HG02642 (cell line): ENCODE data around the gene GGT6.
"Not testable (repeated sequence)": the region's sequence is repeated elsewhere in the genome, so short reads cannot be mapped to it uniquely, and the experiment has no call there.

Experiments
- ATAC-seq: cut with Tn5 transposase; IDR thresholded peaks from one replicate; pipeline ENCODE4 v1.9.1; 2021; ENCODE audit warnings: mild to moderate bottlenecking; ENCODE audit not compliant: unreplicated experiment, poor library complexity

Gene GGT6

DNA sequence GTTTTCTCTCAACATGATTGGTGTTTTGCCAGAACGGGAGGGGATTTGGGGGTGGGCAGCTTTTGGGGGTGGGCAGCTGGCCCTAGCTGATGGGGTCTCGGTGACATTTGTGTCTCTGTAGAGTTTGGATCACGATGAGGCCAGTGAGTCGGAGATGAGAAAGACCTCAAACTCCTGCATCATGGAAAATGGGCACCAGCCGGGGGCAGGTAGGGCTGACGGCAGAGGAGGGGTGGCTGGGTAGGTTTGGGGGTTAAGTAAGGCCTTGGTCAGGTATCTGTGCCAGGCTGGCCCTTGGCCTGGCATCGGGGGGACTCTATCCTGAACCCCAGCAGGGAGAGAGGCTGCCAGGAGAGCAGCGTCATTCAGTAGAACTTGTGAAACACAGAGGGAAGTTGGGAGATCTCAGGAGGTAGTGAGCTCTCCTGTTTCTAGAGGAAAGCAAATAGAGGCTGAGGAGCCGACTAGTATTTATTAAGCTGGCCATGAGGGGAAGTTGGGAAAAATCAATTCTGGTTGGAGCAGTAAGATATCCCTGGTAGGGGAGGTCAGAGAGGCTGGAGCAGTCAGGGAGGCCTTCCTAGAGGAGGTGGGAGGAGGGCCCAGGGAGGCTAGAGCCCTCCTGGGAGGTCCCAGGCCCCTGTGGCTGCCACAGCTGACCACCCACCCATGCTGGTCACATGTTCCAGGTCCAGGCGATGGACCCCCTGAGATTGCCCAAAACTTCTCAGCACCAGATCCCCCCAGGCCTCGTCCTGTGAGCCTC lies 32.0 kb upstream of the GGT6 start:
- no peak for ATAC-seq

- ATAC-seq = no peak
These were observed 31.2 kb upstream of the GGT6 start for GRCh38 chr17:4591529-4591928.

- ATAC-seq = no peak
These were observed 30.6 kb upstream of the GGT6 start for GRCh38 chr17:4590981-4591453.

GRCh38 chr17:4590042-4590441 lies 29.7 kb upstream of the GGT6 start:
- ATAC-seq = not testable (repeated sequence)

- no peak for ATAC-seq
These were observed 28.7 kb upstream of the GGT6 start for GRCh38 chr17:4588898-4589625.

DNA sequence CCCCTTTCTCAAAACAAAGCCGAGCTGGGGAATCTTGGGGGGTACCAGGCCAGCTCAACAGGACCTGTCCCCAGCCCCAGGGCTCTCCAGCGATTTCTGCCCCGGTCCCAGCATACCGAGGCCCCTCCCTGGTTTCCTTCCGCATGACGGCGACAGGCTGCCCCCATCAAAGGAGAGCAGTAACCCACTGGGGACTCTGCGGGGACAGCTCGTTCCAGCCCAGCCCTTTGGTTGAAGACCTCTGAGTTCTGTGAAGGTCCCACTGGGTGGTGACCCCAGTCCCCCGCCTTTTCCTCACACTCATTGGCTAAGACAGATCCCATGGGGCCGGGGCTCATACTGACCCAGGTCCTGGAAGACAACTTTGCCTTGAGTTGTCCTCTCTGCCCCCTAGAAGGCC lies 28.0 kb upstream of the GGT6 start:
- no peak for ATAC-seq

DNA sequence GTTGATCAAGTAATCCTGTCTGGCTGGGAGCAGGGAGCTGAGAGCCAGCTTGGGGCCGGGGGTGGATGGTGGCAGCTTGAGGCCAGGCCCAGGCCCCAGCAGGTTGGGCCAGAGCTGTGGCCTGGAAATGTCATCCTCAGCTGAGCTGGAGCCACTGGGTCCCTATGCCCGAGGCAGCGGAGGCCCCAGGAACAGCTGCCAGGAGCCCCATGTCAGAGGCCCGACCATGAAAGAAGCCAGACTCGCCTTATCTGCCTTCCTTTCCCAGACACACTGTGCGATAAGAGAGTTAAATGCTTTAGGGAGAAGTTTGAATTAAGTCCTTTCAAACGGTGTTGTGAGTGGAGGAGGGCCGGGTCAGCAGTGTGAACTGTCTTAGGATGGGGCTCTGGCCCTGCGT lies 27.4 kb upstream of the GGT6 start:
- ATAC-seq = no peak

DNA sequence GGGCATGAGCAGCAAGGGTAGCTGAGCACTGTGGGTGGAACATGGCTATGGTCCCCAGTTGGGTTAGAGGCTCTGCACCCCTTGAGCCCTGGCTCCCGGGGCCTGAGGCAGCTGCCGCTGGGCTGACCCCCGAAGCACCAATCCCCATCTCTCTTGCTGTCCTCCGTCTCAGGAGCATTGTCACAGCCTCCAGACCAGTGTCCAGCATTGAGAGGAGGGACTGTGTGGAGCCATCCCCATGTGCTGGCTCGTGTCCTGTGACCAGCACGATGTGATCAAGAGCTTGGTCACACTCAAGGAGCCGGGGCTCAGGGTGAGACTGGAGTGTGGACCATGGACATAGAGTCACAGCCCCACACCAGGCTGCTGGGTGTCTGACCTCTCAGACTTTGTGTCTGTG lies 26.8 kb upstream of the GGT6 start:
- ATAC-seq = no peak

DNA sequence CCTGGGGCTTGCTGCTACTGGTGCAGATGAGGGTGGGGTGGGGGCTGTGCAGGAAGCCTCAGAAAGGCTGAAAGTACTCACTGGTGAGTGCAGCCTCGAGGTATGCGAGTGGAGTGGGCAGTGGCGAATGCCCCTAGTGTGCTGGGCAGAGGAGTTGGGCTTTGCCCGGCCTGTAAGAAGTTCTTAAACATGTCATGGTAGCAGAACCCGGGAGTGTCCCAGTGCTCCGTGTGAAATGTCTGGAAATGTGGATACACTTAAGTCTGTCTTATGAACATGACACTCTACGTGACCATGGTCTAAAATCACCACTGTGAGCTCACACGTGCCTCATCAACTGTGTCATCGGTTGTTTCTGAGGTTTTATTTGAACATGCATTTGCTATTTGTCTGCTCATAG lies 25.7 kb upstream of the GGT6 start:
- ATAC-seq = no peak

- no peak for ATAC-seq
These were observed 25.2 kb upstream of the GGT6 start for GRCh38 chr17:4585638-4585994.

GRCh38 chr17:4584917-4585637 lies 24.7 kb upstream of the GGT6 start:
- ATAC-seq = no peak

DNA sequence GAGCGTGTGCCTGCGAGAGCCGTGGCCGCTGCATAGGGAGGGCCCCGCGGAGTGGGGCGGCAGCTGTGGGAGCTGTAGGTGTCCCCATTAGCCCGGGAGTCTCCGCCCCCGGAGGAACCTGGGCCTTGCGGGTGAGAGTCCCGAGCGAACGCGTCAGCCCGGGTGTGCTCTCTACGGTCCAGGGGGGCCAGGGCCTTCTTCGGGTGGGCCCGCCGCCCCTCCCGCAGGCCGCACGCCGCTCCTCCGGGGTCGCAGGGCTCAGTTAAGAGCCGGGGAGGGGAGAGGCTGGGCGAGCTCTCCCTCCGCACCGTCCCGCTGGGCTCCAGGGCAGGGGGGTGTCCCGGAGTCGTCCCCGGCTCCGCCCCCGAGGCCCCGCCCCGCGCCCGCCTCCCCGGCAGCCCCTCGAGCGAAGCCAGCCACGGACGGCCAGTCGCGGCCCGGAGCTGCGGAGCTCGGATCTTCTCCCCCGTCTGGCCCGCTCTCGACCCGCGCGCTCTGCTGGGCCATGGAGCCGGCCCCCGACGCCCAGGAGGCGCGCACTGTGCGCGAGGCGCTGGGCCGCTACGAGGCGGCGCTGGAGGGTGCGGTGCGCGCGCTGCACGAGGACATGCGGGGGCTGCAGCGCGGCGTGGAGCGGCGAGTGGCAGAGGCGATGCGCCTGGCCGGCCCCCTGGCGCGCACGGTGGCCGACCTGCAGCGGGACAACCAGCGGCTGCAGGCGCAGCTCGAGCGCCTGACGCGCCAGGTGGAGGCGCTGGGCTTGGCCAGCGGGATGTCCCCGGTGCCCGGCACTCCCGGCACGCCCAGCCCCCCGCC lies 23.9 kb upstream of the GGT6 start, which contains the start of gene SMTNL2:
Gene SMTNL2 (plus strand): TSS at position 429 of the 816 bp plus-strand sequence. CDS start 77 bp downstream, at position 506.
- no peak for ATAC-seq

DNA sequence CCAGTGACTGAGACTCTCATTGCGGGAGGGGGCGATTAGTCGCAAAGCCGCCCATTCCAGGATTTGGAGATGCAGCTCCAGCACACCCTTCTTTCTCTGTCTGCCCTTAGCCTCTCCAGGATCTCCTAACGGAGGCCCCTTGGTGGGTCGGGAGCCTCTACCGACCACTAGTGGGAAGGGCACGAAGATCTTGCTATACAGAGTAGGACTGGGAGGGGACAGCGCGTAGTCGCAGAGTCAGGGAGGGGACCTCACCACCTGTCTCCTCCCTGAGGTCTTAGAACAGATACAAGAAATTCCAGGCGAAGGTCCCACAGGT lies 23.4 kb upstream of the GGT6 start:
- no peak for ATAC-seq

DNA sequence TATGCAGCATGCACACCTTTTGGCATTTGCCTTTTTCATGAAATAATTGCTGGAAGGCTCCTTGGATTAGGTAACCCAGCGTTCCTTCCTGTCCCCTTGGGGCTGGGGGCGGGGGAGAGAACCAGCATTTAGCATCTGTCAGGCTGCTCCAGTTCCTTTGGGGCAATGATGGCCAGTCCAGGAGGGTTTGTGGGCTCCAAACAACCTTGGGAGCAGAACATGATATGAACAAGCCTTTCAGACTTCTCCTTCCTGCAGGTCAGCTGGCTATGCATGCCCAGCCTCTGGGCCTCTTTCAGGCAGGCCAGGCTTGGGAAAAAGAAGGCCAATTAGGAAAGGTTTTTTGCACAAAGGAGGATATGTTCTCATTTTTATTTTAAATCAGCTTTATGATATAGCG lies 22.8 kb upstream of the GGT6 start:
- ATAC-seq = no peak

DNA sequence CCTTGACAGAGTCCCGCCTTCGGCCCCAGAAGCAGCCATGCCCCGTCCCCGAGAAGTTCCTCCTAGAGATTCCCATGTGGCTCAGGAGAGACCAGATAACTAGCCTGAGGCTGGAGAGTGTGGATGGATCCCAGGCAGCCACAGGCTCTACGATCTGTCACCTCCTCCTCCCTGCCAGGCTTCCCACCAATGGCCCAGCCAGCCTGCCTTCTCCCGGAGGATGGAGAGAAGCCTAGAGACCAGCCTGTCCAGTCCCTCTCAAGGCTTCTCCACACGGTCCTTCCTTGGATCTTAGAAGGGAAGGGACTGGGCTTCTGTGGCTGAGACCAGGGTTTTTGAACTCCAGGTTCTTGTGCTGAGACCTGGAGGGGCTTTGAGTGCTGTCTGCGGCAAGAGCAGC lies 22.3 kb upstream of the GGT6 start:
- ATAC-seq = no peak

DNA sequence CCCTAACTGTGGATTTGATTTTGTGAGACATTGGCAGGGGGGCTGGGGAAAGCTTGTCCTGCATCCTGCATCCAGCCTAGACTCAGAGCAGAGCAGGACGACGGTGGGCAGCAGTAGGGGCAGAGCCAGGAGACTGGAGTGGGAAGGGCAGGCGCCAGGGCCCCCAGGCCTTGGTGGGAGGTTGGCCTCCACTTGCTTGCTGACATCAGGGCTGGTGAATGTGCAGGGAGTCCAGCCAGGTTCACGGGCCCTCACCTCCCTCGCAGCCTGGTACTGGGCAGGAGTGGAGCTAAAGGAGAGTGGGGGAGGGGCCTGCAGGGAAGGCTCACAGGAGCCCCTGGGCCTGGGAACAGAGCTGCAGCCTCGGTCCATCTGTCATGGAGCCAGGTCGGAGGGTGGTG lies 21.7 kb upstream of the GGT6 start:
- ATAC-seq = no peak

DNA sequence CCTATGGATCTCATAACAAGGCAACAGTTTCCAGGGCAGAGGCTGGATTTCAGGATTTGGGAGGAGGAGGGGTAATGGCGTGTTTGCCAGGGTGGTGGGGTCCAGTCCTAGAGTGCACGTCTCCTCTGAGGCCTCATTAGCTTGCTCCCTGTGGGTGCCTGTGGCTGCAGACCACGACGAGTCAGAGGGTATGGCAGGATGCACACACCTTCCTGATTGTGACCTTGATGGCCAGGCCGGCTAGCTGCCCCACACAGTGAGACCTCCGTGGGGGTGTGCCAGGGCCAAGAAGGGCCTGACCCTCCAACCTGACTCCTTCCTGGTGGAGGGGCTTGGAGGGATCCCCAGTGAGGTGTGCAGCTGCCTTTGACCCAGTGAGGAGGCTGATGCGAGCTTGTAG lies 19.9 kb upstream of the GGT6 start:
- ATAC-seq = no peak

DNA sequence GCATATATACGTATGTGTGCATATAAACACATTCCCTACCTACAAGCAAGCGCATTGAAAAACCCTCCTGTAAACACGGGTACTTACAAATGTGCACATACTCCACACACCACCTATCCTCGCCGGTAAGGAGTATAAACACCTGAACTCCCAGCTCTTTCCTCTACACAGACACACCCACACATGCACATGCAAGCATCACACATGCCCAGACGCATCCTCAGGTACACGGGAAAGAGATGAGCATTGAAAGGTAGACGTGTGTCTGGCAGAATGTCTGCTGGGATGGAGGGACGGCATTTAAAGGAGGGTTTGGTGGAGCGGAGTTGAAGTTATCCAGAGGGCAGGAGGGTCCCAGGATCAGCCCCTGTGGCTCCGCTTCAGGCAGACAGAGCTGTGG lies 19.3 kb upstream of the GGT6 start:
- no peak for ATAC-seq

DNA sequence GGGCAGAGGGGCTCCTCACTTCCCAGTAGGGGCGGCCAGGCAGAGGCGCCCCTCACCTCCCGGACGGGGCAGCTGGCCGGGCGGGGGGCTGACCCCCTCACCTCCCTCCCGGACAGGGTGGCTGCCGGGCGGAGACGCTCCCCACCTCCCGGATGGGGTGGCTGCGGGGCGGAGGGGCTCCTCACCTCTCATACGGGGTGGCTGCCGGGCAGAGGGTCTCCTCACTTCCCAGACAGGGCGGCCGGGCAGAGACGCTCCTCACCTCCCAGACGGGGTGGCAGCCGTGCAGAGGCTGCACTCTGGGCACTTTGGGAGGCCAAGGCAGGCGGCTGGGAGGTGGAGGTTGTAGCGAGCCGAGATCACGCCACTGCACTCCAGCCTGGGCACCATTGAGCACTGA lies 18.0 kb upstream of the GGT6 start:
- not testable (repeated sequence) for ATAC-seq

DNA sequence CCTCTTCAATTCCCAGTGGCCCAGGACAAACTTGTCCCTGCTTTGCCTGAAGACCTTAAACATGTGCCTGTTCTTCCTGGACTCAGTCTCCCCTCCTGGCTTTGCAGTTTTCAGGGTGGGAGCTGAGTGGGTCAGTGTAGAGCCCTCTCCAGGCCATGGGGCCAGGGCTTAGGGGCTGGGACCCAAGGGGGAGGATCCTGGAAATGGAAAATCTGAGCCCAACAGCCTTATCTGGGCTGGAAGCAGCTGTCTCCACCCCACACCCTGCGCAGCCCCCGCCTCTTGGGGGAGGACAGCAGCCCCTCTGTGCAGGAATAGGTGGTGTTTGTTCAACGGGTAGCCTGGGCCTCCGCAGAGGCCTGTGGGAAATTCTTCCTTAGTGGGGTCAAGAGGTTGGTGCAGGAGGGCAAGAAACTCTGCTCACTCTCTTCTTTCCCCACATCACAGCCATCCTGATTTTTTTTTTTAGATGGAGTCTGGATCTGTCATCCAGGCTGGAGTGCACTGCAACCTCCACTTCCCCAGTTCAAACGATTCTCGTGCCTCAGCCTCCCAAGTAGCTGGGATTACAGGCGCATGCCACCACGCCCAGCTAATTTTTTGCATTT lies 17.1 kb upstream of the GGT6 start:
- ATAC-seq = no peak
